Keratinocyte (primary cell): Measurements from ENCODE around the gene ERGIC1. TPM values are rescaled to one million over a fixed set of nuclear protein-coding genes. Genes with fewer than 3 reads are reported as not detected.

ENCODE experiments used
- DNase-seq: peaks from one replicate; pipeline ENCODE4 v3.0.0-alpha.2; 2011; ENCODE audit warnings: low read depth, missing footprints, low spot score
- FAIRE-seq: peaks from 2 replicates; lab custom pipeline; 2011; peaks lifted over from hg19 to GRCh38; lab: Jason Lieb, UNC
- H2AFZ ChIP-seq: 2 replicates; pipeline ENCODE4 v1.6.0; 2012; ENCODE audit warnings: low read length, control low read depth, inconsistent platforms; ENCODE audit not compliant: control insufficient read depth
- H3K27ac ChIP-seq: 2 replicates; pipeline ENCODE4 v1.5.1; 2011; ENCODE audit warnings: low read length; ENCODE audit not compliant: control insufficient read depth, insufficient read depth
- H3K27me3 ChIP-seq: 3 replicates; pipeline ENCODE4 v1.6.0; 2011; ENCODE audit warnings: low read length; ENCODE audit not compliant: control insufficient read depth, insufficient read depth; ENCODE audit errors: extremely low read depth
- H3K36me3 ChIP-seq, 2 experiments: 2 replicates in 1 of 2; 3 replicates in 1 of 2; pipeline ENCODE4 v1.5.1; 2011; ENCODE audit warnings: low read length in 2 of 2, mild to moderate bottlenecking in 1 of 2; ENCODE audit not compliant: control insufficient read depth in 2 of 2, insufficient read depth in 2 of 2; ENCODE audit errors: extremely low read depth in 1 of 2
- H3K4me1 ChIP-seq: 3 replicates; pipeline ENCODE4 v1.5.1; 2011; ENCODE audit warnings: low read length; ENCODE audit not compliant: control insufficient read depth, insufficient read depth; ENCODE audit errors: extremely low read depth
- H3K4me2 ChIP-seq: 3 replicates; pipeline ENCODE4 v1.6.0; 2011; ENCODE audit warnings: low read depth, low read length; ENCODE audit not compliant: control insufficient read depth, insufficient read depth; ENCODE audit errors: extremely low read depth
- H3K4me3 ChIP-seq, 3 experiments: fragments of 200-600 bp in 1 of 3; sonication (generic) in 1 of 3; 2 replicates in 2 of 3; 3 replicates in 1 of 3; pipeline ENCODE4 v1.5.1; 2011 to 2016; ENCODE audit warnings: low read length in 3 of 3, mild to moderate bottlenecking in 3 of 3, control low read depth in 2 of 3, inconsistent platforms in 1 of 3, low read depth in 1 of 3, mixed read lengths in 1 of 3, mixed run types in 1 of 3, moderate library complexity in 1 of 3; ENCODE audit not compliant: control insufficient read depth in 2 of 3, insufficient read depth in 2 of 3; ENCODE audit errors: extremely low read depth in 1 of 3
- H3K79me2 ChIP-seq: 2 replicates; pipeline ENCODE4 v1.6.0; 2012; ENCODE audit warnings: low read length; ENCODE audit not compliant: control insufficient read depth, insufficient read depth
- H3K9ac ChIP-seq: 3 replicates; pipeline ENCODE4 v1.6.0; 2011; ENCODE audit warnings: low read length; ENCODE audit not compliant: control insufficient read depth, insufficient read depth; ENCODE audit errors: extremely low read depth
- H3K9me1 ChIP-seq: 3 replicates; pipeline ENCODE4 v1.6.0; 2011; ENCODE audit warnings: low read length; ENCODE audit not compliant: control insufficient read depth, insufficient read depth; ENCODE audit errors: extremely low read depth
- H3K9me3 ChIP-seq: 2 replicates; pipeline ENCODE4 v1.5.1; 2012; ENCODE audit warnings: low read depth, low read length; ENCODE audit not compliant: control insufficient read depth
- H4K20me1 ChIP-seq: 3 replicates; pipeline ENCODE4 v1.6.0; 2011; ENCODE audit warnings: low read length; ENCODE audit not compliant: control insufficient read depth, insufficient read depth; ENCODE audit errors: extremely low read depth
- CTCF ChIP-seq, 3 experiments: IDR thresholded peaks in 1 of 3; conservative IDR thresholded peaks in 1 of 3; optimal IDR thresholded peaks in 1 of 3; 2 replicates in 2 of 3; 3 replicates in 1 of 3; pipeline versions ENCODE3 to v1.5.1; 2011; ENCODE audit warnings: low read length in 3 of 3, mild to moderate bottlenecking in 3 of 3, moderate library complexity in 2 of 3, control low read depth in 1 of 3, inconsistent platforms in 1 of 3; ENCODE audit not compliant: insufficient read depth in 2 of 3; ENCODE audit errors: extremely low read depth in 1 of 3
- EZH2 ChIP-seq: IDR thresholded peaks from one replicate; pipeline ENCODE4 v1.6.1; 2012; ENCODE audit warnings: inconsistent platforms, mild to moderate bottlenecking, low read length, moderate library complexity
- dilution Hi-C: fragments of 300-500 bp; cut with MboI; formaldehyde crosslinking; loops from one replicate; pipeline ENCODE4 v1.7.0; 2020; ENCODE audit warnings: low sequenced_read_pairs; ENCODE audit not compliant: extremely low pct_ligation_motif_present
- polyA plus RNA-seq, 5 experiments: library from polyadenylated mRNA; depleted of rRNA in 3 of 5; stranded (reverse) in 3 of 5; stranded (forward) in 1 of 5; unstranded in 1 of 5; fragments of >200 nt; gene quantifications; 1 replicate in 1 of 5; 2 replicates in 3 of 5; 3 replicates in 1 of 5; pipeline versions ENCODE4 v1.2.1 to v1.2.3, GENCODE V29; 2011 to 2012; ENCODE audit warnings: missing spikeins in 2 of 5, low read depth in 1 of 5, low replicate concordance in 1 of 5

Gene ERGIC1
- polyA plus RNA-seq, 1 donor (not counting 4 experiments of a cell fraction or from before 2014, with no cell fraction given) = 93.4 TPM

- dilution Hi-C loops = no loop called here
- FAIRE-seq (no peak), DNase-seq (no peak)
- H4K20me1 ChIP-seq = no peaks in the 10 kb centered on the region
- no peak overlapping the region for H3K4me2 ChIP-seq
- peaks cover 20 to 25% of the 10 kb centered on the region in 2 experiments for H3K36me3 ChIP-seq
- no peaks in the 10 kb centered on the region for H3K27me3 ChIP-seq
- H2AFZ ChIP-seq = no peak overlapping the region
- no peaks in the 10 kb centered on the region for H3K9me1 ChIP-seq
- no peaks in the 10 kb centered on the region for H3K9me3 ChIP-seq
- H3K4me1 ChIP-seq = no peaks in the 10 kb centered on the region
- no peak for TF ChIP-seq EZH2
- TF ChIP-seq CTCF (optimal IDR thresholded peaks at IDR 0.05 in 1 of 3, IDR thresholded peaks at IDR 0.05 in 1 of 3, conservative IDR thresholded peaks at IDR 0.05 in 1 of 3; ENCODE audit: extremely low read depth in 1 of 3, insufficient read depth in 2 of 3, low read length in 3 of 3) = no peak
- no peak overlapping the region for H3K27ac ChIP-seq
- no peak overlapping the region for H3K9ac ChIP-seq
- H3K4me3 ChIP-seq = no peak overlapping the region
- no peaks in the 10 kb centered on the region for H3K79me2 ChIP-seq
Observed at GRCh38 chr5:172911976-172912375, 77.9 kb downstream of the ERGIC1 start.

DNA sequence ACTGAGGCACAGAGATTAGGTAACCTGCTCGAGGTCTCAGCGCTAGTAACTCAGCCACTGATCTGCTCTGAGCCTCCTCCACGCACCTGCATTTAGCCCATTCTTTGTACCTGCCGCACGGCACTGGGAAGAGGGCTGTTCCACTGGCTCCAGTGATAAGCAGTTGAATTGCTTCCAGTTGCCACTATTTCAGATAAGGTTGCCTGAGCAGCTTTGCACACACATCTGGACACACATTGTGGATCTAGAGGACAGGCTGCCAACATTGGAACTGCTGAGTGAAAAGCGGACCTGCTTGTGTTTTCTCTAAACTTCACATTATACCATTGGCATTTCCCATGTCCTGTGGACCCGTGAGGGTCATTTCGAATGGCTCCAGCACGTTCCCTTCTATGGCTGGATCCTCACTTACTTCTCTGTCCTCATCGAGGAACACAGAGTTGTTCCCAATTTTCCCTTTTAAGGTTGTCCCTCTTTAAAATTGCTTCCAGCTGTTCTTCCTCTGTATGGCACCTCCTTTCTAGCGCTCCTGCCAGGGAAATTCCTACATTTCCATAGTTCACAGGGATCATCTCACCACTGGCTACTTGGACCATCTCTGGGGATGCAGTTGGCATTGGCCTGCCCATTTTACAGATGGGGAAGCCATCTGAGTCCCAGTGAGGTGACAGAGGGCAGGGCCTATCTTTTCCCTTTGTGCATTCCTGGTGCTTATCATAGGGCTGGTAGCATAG lies 79.2 kb downstream of the ERGIC1 start:
- DNase-seq = no peak
- Histone ChIP-seq H3K9me1 (no peaks in the 10 kb centered on the region), H3K27ac (no peak overlapping the region), H2AFZ (no peak overlapping the region), H3K79me2 (no peaks in the 10 kb centered on the region), H3K36me3 (peaks cover 20 to 25% of the 10 kb centered on the region in 2 experiments), H3K27me3 (no peaks in the 10 kb centered on the region), H3K4me1 (no peaks in the 10 kb centered on the region), H3K9ac (no peak overlapping the region), H3K9me3 (no peaks in the 10 kb centered on the region), H4K20me1 (no peaks in the 10 kb centered on the region), H3K4me2 (no peak overlapping the region), H3K4me3 (no peak overlapping the region)
- dilution Hi-C loops = no loop called here
- no peak for TF ChIP-seq CTCF (optimal IDR thresholded peaks at IDR 0.05 in 1 of 3, IDR thresholded peaks at IDR 0.05 in 1 of 3, conservative IDR thresholded peaks at IDR 0.05 in 1 of 3; ENCODE audit: extremely low read depth in 1 of 3, insufficient read depth in 2 of 3, low read length in 3 of 3)
- TF ChIP-seq EZH2 = no peak
- FAIRE-seq = no peak
